CD4-positive, alpha-beta T cell treated with Interleukin-17A for 4 hours (primary cell): Measurements from ENCODE around the gene CNTN1.
"Not testable (repeated sequence)": the region's sequence is repeated elsewhere in the genome, so short reads cannot be mapped to it uniquely, and the experiment has no call there.

Source experiments
- DNase-seq: peaks from one replicate; pipeline ENCODE4 v3.0.0-alpha.2; 2020; ENCODE audit warnings: mixed read lengths

CNTN1 gene

GRCh38 chr12:41055875-41056577 lies 363.8 kb downstream of the CNTN1 start:
- no peak for DNase-seq

- DNase-seq = no peak
Observed at GRCh38 chr12:41058266-41058665, 366.0 kb downstream of the CNTN1 start.

- DNase-seq = no peak
Observed at GRCh38 chr12:41061192-41061591, 369.0 kb downstream of the CNTN1 start.

DNA sequence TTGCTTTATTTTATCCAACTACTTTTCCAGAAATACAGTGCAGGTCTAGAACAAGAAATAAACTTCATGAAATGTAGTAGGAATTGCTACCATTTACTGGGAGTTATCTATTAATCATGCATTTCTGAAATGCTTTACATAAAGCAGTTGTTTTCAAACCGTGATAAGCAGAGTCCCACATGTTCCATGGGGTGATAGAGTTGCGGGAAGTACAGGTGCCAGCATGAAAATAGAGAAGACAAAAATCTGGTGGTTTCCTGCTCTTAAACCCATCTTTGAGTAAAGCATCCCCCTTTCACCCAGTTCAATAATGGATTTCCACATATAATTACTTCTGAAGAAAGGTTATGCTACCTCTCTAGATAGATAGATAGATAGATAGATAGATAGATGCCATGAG lies 372.2 kb downstream of the CNTN1 start:
- no peak for DNase-seq

DNA sequence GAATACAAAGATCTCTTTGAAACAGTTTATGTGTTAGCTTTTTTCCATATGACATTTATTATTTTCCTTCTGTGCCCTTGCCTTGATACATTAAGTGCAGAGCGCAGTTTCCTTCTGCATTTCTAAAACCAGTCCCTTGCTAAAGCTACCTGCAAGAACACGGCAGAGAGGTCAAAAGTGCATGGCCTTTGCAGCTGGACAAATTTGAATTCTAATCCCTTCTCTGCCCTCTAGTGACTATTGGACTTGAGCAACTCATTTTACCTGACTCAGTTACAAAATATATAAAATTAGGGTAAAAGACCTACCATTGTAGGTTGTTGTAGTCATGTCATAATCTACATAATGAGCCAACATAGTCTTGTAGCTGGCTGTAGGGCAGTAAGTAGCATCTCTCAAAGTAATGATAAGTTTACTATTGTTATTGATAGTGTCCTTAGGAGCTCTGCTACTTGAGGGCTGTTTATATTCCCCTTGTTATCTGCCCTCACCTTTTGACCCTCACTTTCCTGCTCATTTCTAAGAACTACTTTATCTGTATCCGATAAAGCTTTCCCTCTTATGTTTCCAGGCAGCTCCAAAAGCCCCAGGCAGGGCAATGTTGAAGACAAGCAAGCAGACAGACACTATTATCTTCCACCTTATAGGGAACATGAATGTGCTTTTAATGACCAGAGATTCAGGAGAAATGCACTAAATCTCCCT lies 375.9 kb downstream of the CNTN1 start:
- no peak for DNase-seq

GRCh38 chr12:41073633-41074472 lies 381.6 kb downstream of the CNTN1 start:
- no peak for DNase-seq

DNA sequence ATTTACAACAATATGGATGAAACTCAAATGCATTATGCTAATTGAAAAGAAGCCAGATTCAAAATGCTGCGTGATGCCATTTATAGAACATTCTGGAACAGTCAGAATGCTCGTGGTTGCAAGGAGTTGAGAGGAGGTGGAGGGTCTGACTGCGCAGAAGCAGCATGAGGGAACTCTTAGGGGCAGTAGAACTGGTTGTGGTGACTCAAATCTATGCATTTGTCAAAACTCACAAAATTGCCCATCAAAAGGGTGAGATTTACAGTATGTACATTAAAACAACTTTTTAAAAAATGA lies 382.2 kb downstream of the CNTN1 start:
- DNase-seq = no peak

- DNase-seq = no peak
Observed at GRCh38 chr12:41076114-41076513, 383.9 kb downstream of the CNTN1 start.

- not testable (repeated sequence) for DNase-seq
Observed at GRCh38 chr12:41081241-41081640, 389.0 kb downstream of the CNTN1 start.

DNA sequence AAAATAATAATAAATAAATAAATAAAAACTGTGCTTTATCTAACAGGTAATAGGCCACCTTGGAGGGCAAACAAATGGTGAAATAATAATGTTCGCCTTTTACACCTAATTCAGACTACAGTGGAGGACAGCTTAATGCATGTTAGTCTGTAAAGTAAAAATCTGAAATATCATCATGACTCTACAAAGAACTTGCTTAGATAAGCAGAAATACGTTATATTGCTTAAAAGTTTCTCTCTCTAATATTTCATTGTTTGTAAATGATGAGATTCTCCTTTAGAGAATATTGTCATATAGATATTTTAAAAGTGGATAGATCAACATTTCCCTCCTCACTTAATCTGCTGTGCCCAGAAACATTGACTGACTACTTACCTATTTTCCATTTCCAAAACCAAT lies 397.2 kb downstream of the CNTN1 start:
- DNase-seq = no peak

GRCh38 chr12:41092115-41092514 lies 399.9 kb downstream of the CNTN1 start:
- no peak for DNase-seq

DNA sequence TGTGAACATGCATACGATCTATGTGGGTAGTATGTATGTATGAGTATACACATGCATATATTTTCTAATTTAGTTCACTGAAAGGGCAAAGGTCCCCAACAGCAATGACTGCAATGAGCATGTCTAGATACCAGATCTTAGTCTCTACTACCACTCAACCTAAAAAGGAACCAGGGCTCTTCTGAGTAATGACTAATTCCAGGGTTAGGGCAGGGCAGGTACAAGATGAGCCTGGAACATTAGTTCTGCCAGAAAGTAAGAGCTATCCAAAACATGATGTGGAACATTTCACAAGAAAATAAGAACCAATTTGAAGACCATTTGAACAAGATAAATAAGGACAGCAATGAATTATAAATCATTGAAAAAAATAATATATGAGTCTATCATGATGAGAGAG lies 404.6 kb downstream of the CNTN1 start:
- no peak for DNase-seq

DNA sequence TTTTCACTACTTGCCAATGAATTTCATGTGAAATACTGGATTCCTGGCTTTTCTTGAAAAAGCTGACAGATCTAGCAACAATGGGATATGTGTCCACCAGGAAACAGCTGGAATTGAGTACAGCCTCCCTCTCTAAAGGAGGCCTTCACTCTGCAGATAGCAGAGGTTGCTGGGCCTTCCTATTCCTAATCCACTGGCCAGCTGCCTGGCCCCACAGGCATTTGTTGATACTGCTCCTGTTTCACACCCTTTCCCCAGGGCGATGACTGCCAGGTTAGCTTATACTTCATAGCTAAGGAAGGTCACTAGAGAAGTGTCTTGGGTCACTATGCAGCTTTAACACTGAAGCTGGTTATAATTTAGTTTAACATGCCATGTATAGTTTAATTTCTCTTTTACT lies 408.3 kb downstream of the CNTN1 start:
- no peak for DNase-seq

- no peak for DNase-seq
Observed at GRCh38 chr12:41101806-41102205, 409.6 kb downstream of the CNTN1 start.

DNA sequence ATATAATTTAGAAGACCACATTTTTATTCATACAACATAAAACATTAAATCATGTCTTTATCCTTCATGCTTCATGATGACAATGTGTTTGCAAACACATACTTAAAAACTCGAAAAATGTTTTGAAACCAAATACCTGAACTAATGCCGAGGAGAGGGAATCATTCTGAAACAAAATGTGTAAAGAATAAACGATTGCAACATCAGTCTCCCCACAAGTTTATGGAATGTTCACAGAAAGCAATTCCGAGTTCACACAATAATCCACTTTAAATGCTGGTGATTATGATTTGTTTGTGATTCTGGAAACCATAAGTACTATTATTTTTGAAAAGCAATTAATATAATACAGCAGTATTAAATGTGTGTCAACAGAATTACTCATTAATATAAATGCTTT lies 411.4 kb downstream of the CNTN1 start:
- DNase-seq = no peak

- no peak for DNase-seq
Observed at GRCh38 chr12:41106315-41106714, 414.1 kb downstream of the CNTN1 start.

DNA sequence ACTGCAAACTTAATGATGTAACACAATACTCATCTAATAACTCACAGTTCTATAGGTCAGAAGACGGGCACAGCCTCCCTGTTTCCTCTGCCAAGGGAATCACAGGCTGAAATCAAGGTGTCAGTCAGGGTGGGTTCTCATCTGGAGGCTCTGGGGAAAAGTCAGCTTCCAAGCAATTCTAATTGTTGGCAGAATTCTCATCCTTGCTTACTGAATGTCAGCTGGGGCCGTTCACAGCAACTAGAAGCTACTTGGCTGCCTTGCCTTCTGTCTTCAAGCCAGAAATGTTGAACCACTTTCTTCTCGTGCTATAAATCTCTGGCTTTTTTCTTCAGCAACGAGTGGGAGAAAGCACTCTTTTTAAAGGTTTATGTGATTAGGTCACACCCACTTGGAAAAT lies 415.8 kb downstream of the CNTN1 start:
- DNase-seq = no peak

- DNase-seq = no peak
Observed at GRCh38 chr12:41112903-41113302, 420.7 kb downstream of the CNTN1 start.

DNA sequence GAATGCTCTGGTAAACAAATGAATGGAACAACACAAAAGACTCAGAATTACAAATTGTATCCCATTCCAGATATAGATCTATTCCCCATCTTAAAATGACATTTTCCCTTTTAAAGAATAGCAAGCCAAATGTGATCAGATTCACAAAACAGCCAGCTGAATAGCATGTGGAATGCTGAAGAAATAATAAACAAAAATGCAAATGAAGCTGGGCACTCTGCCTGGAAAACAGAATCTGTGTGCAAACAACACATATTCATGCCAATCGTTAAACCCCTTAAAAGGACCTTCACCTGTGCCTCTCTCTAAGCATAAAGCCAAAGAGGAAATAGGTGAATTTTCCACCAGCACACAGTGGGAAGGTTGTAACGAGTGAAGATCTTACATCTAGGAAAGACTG lies 428.0 kb downstream of the CNTN1 start:
- no peak for DNase-seq

GRCh38 chr12:41121374-41121773 lies 429.1 kb downstream of the CNTN1 start:
- no peak for DNase-seq
